WTC11 (cell line): ENCODE measurements around the gene TNIK.

Source experiments
- AFF4 ChIP-seq: sonication (generic); formaldehyde crosslinking; IDR thresholded peaks from 2 replicates; pipeline ENCODE4 v1.8.1; 2023; ENCODE audit warnings: mild to moderate bottlenecking, missing genetic modification reagents, borderline replicate concordance
- CTCF ChIP-seq: fragments of 200-600 bp; IDR thresholded peaks from 2 replicates; pipeline ENCODE4 v1.8.0; 2022; ENCODE audit warnings: antibody characterized with exemption
- IRF2 ChIP-seq: sonication (generic); formaldehyde crosslinking; IDR thresholded peaks from 2 replicates; pipeline ENCODE4 v1.8.0; 2022; ENCODE audit warnings: low read depth, missing genetic modification reagents, borderline replicate concordance
- JUN ChIP-seq: sonication (generic); formaldehyde crosslinking; IDR thresholded peaks from 2 replicates; pipeline ENCODE4 v1.8.0; 2023; ENCODE audit warnings: mild to moderate bottlenecking, missing genetic modification reagents
- MAX ChIP-seq: sonication (generic); formaldehyde crosslinking; IDR thresholded peaks from 2 replicates; pipeline ENCODE4 v1.8.0; 2022; ENCODE audit warnings: mild to moderate bottlenecking, missing genetic modification reagents
- MYBL2 ChIP-seq: sonication (generic); formaldehyde crosslinking; IDR thresholded peaks from 2 replicates; pipeline ENCODE4 v1.8.1; 2023; ENCODE audit warnings: mild to moderate bottlenecking, moderate library complexity, missing genetic modification reagents
- NR1H2 ChIP-seq: sonication (generic); formaldehyde crosslinking; IDR thresholded peaks from 2 replicates; pipeline ENCODE4 v1.9.0; 2021; ENCODE audit warnings: mild to moderate bottlenecking, moderate library complexity, missing genetic modification reagents
- TF ChIP-seq, protein P1 (sequence below): sonication (generic); formaldehyde crosslinking; IDR thresholded peaks from 2 replicates; pipeline ENCODE4 v1.8.0; 2022; ENCODE audit warnings: missing genetic modification reagents
- TF ChIP-seq, protein P2 (sequence below): sonication (generic); formaldehyde crosslinking; IDR thresholded peaks from 2 replicates; pipeline ENCODE4 v1.8.1; 2022; ENCODE audit warnings: low read depth, mild to moderate bottlenecking, moderate library complexity, missing genetic modification reagents, borderline replicate concordance
- TF ChIP-seq, protein P3 (sequence below): sonication (generic); formaldehyde crosslinking; IDR thresholded peaks from 2 replicates; pipeline ENCODE4 v1.8.0; 2022; ENCODE audit warnings: mild to moderate bottlenecking, missing genetic modification reagents

- TF ChIP-seq CTCF (no peak), NR1H2 (CRISPR knock-in tag) (no peak), IRF2 (CRISPR knock-in tag) (no peak), JUN (no peak), AFF4 (CRISPR knock-in tag) (no peak), MYBL2 (no peak), MAX (CRISPR knock-in tag) (no peak)
- TF ChIP-seq, protein P1, sequence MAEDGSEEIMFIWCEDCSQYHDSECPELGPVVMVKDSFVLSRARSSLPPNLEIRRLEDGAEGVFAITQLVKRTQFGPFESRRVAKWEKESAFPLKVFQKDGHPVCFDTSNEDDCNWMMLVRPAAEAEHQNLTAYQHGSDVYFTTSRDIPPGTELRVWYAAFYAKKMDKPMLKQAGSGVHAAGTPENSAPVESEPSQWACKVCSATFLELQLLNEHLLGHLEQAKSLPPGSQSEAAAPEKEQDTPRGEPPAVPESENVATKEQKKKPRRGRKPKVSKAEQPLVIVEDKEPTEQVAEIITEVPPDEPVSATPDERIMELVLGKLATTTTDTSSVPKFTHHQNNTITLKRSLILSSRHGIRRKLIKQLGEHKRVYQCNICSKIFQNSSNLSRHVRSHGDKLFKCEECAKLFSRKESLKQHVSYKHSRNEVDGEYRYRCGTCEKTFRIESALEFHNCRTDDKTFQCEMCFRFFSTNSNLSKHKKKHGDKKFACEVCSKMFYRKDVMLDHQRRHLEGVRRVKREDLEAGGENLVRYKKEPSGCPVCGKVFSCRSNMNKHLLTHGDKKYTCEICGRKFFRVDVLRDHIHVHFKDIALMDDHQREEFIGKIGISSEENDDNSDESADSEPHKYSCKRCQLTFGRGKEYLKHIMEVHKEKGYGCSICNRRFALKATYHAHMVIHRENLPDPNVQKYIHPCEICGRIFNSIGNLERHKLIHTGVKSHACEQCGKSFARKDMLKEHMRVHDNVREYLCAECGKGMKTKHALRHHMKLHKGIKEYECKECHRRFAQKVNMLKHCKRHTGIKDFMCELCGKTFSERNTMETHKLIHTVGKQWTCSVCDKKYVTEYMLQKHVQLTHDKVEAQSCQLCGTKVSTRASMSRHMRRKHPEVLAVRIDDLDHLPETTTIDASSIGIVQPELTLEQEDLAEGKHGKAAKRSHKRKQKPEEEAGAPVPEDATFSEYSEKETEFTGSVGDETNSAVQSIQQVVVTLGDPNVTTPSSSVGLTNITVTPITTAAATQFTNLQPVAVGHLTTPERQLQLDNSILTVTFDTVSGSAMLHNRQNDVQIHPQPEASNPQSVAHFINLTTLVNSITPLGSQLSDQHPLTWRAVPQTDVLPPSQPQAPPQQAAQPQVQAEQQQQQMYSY (CRISPR knock-in tag), result no peak
- TF ChIP-seq, protein P2, sequence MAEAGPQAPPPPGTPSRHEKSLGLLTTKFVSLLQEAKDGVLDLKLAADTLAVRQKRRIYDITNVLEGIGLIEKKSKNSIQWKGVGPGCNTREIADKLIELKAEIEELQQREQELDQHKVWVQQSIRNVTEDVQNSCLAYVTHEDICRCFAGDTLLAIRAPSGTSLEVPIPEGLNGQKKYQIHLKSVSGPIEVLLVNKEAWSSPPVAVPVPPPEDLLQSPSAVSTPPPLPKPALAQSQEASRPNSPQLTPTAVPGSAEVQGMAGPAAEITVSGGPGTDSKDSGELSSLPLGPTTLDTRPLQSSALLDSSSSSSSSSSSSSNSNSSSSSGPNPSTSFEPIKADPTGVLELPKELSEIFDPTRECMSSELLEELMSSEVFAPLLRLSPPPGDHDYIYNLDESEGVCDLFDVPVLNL (CRISPR knock-in tag), result no peak
- TF ChIP-seq, protein P3, sequence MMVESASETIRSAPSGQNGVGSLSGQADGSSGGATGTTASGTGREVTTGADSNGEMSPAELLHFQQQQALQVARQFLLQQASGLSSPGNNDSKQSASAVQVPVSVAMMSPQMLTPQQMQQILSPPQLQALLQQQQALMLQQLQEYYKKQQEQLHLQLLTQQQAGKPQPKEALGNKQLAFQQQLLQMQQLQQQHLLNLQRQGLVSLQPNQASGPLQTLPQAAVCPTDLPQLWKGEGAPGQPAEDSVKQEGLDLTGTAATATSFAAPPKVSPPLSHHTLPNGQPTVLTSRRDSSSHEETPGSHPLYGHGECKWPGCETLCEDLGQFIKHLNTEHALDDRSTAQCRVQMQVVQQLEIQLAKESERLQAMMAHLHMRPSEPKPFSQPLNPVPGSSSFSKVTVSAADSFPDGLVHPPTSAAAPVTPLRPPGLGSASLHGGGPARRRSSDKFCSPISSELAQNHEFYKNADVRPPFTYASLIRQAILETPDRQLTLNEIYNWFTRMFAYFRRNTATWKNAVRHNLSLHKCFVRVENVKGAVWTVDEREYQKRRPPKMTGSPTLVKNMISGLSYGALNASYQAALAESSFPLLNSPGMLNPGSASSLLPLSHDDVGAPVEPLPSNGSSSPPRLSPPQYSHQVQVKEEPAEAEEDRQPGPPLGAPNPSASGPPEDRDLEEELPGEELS (CRISPR knock-in tag), result no peak
Measured at GRCh38 chr3:171417137-171417536, 43.1 kb downstream of the TNIK start.
